Kidney epithelial cell (primary cell): ENCODE results near the gene LHPP. TPM values are rescaled to one million over a fixed set of nuclear protein-coding genes. Genes with fewer than 3 reads are reported as not detected.

Experiments used
- DNase-seq: peaks from one replicate; pipeline ENCODE4 v3.0.0-alpha.2; 2010; ENCODE audit warnings: low read depth
- H3K27me3 ChIP-seq: 2 replicates; pipeline ENCODE4 v1.6.0; 2011; ENCODE audit warnings: low read length; ENCODE audit not compliant: control insufficient read depth, insufficient read depth
- H3K36me3 ChIP-seq: 2 replicates; pipeline ENCODE4 v1.5.1; 2011; ENCODE audit warnings: low read length; ENCODE audit not compliant: control insufficient read depth, insufficient read depth
- H3K4me3 ChIP-seq: 2 replicates; pipeline ENCODE4 v1.5.1; 2011; ENCODE audit warnings: low read depth, mild to moderate bottlenecking, control low read depth, low read length
- CTCF ChIP-seq: IDR thresholded peaks from 2 replicates; pipeline ENCODE4 v1.5.1; 2011; ENCODE audit warnings: mild to moderate bottlenecking, moderate library complexity, low read length, control low read depth, inconsistent platforms; ENCODE audit not compliant: insufficient read depth, poor library complexity, severe bottlenecking
- total RNA-seq: library from RNA; depleted of rRNA; stranded (reverse); fragments of >200 nt; gene quantifications from 2 replicates; pipeline ENCODE4 v1.2.3, GENCODE V29; 2015

The LHPP gene
- total RNA-seq, 1 donor from 2014 or later = 6.3 TPM

GRCh38 chr10:124543971-124544370 is 82.3 kb downstream of the LHPP start:
- H3K4me3 ChIP-seq = no peak overlapping the region
- no peaks in the 10 kb centered on the region for H3K36me3 ChIP-seq
- peaks cover 5% of the 10 kb centered on the region for H3K27me3 ChIP-seq
- TF ChIP-seq CTCF = no peak
- DNase-seq = no peak

- Histone ChIP-seq H3K36me3 (no peaks in the 10 kb centered on the region), H3K27me3 (peaks cover 5% of the 10 kb centered on the region), H3K4me3 (no peak overlapping the region)
- TF ChIP-seq CTCF = no peak
- no peak for DNase-seq
Observed at GRCh38 chr10:124544711-124545110, 83.1 kb downstream of the LHPP start.

GRCh38 chr10:124545351-124546054 is 83.9 kb downstream of the LHPP start:
- H3K4me3 ChIP-seq = no peak overlapping the region
- H3K27me3 ChIP-seq = peaks cover 3% of the 10 kb centered on the region
- DNase-seq = no peak
- H3K36me3 ChIP-seq = no peaks in the 10 kb centered on the region
- TF ChIP-seq CTCF = no peak

- Histone ChIP-seq H3K27me3 (peaks cover 3% of the 10 kb centered on the region), H3K4me3 (no peak overlapping the region), H3K36me3 (no peaks in the 10 kb centered on the region)
- no peak for DNase-seq
- TF ChIP-seq CTCF = no peak
Observed at GRCh38 chr10:124546055-124546369, 84.4 kb downstream of the LHPP start.

- H3K27me3 ChIP-seq = peaks cover 3% of the 10 kb centered on the region
- DNase-seq = no peak
- H3K36me3 ChIP-seq = no peaks in the 10 kb centered on the region
- no peak for TF ChIP-seq CTCF
- no peak overlapping the region for H3K4me3 ChIP-seq
Observed at GRCh38 chr10:124546957-124547646, 85.5 kb downstream of the LHPP start.
